H1 (cell line): Measurements from ENCODE around the gene KRT75. TPM values are rescaled to one million over a fixed set of nuclear protein-coding genes. Genes with fewer than 3 reads are reported as not detected.

Experiments used
- POLR2AphosphoS5 ChIP-seq: IDR thresholded peaks from 2 replicates; pipeline ENCODE4 v1.6.1; 2011; ENCODE audit warnings: low read depth, low read length
- polyA plus RNA-seq, 7 experiments: library from polyadenylated mRNA; depleted of rRNA in 3 of 7; stranded (reverse) in 5 of 7; unstranded in 2 of 7; fragments of >200 nt in 5 of 7; fragments of 200-250 nt in 2 of 7; gene quantifications; 1 replicate in 5 of 7; 2 replicates in 1 of 7; 4 replicates in 1 of 7; pipeline versions ENCODE4 v1.2.1 to v1.2.3, GENCODE V29; 2011 to 2013; ENCODE audit warnings: missing spikeins in 2 of 7, mixed read lengths in 2 of 7
- total RNA-seq: library from RNA; stranded (reverse); fragmentation: NEBNext Ultra II Directional; extraction: Animal tissue kit (Norgen Biotek cat#: 25700); gene quantifications from 2 replicates; pipeline ENCODE4 v1.2.1, GENCODE V29; 2021
- TF ChIP-seq, protein P1 (sequence below): IDR thresholded peaks from 2 replicates; pipeline ENCODE4 v1.6.1; 2012; ENCODE audit warnings: low read length, inconsistent platforms

Gene KRT75
- total and polyA plus RNA-seq, 2 of the 8 experiments (the other 6 are each of a cell fraction or from before 2014, with no cell fraction given), result not detected

- TF ChIP-seq, protein P1, sequence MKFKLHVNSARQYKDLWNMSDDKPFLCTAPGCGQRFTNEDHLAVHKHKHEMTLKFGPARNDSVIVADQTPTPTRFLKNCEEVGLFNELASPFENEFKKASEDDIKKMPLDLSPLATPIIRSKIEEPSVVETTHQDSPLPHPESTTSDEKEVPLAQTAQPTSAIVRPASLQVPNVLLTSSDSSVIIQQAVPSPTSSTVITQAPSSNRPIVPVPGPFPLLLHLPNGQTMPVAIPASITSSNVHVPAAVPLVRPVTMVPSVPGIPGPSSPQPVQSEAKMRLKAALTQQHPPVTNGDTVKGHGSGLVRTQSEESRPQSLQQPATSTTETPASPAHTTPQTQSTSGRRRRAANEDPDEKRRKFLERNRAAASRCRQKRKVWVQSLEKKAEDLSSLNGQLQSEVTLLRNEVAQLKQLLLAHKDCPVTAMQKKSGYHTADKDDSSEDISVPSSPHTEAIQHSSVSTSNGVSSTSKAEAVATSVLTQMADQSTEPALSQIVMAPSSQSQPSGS, result no peak
- no peak for TF ChIP-seq POLR2AphosphoS5
- TF ChIP-seq, all 59 proteins: peak for 0
Observed at GRCh38 chr12:52444647-52445595, 10.8 kb upstream of the KRT75 start (continued).
